Adrenal gland (tissue), 12 donors: ENCODE measurements around the gene MAGEB16. TPM values are rescaled to one million over a fixed set of nuclear protein-coding genes. Genes with fewer than 3 reads are reported as not detected.

ENCODE experiments used
- DNase-seq, 7 donors: peaks; one replicate each; pipeline ENCODE4 v3.0.0-alpha.2; 2019 to 2020
- H3K27ac ChIP-seq, 5 donors: fragments of 200-600 bp; sonication (generic) in 4 of 5; 1 replicate in 3 of 5; 2 replicates in 2 of 5; pipeline versions ENCODE4 v1.5.1 to v1.8.0; 2016 to 2020; ENCODE audit warnings: mild to moderate bottlenecking in 1 of 5
- H3K27me3 ChIP-seq: fragments of 200-600 bp; 2 replicates; pipeline ENCODE4 v1.8.0; 2021
- H3K36me3 ChIP-seq, 2 donors: fragments of 200-600 bp; replicated peaks in 1 of 2; 1 replicate in 1 of 2; 2 replicates in 1 of 2; pipeline versions ENCODE4 v1.5.1 to v1.8.0; 2018 to 2022
- H3K4me1 ChIP-seq, 2 donors: fragments of 200-600 bp; replicated peaks in 1 of 2; 1 replicate in 1 of 2; 2 replicates in 1 of 2; pipeline versions ENCODE4 v1.5.1 to v1.8.0; 2018 to 2021
- H3K4me3 ChIP-seq, 4 donors: fragments of 200-600 bp; sonication (generic) in 3 of 4; one replicate each; pipeline ENCODE4 v1.5.1; 2016 to 2018
- H3K9me3 ChIP-seq, 3 donors: fragments of 200-600 bp; sonication (generic) in 1 of 3; replicated peaks in 1 of 3; 1 replicate in 2 of 3; 2 replicates in 1 of 3; pipeline versions ENCODE4 v1.5.1 to v1.8.0; 2016 to 2021
- CTCF ChIP-seq, 6 experiments: fragments of 450-650 bp in 4 of 6; fragments of 200-600 bp in 2 of 6; sonication (generic) in 1 of 6; IDR thresholded peaks; 1 replicate in 5 of 6; 2 replicates in 1 of 6; pipeline versions ENCODE4 v1.5.1 to v1.8.0; 2016 to 2021; ENCODE audit warnings: antibody characterized with exemption in 6 of 6, mild to moderate bottlenecking in 2 of 6, moderate library complexity in 1 of 6
- POLR2A ChIP-seq, 2 donors: fragments of 450-650 bp; IDR thresholded peaks; one replicate each; pipeline ENCODE4 v1.6.1; 2017; ENCODE audit warnings: antibody characterized with exemption in 2 of 2, mild to moderate bottlenecking in 2 of 2, moderate library complexity in 1 of 2
- WGBS, 4 donors: extraction: QIAGEN DNeasy Blood & Tissue Kit in 2 of 4; methylation state at CpG; one replicate each; pipeline versions ENCODE4 v1.1.5 to v1.1.7; 2013 to 2017; 5-methylcytosine and 5-hydroxymethylcytosine counted together
- intact Hi-C, 2 donors: fragments of 100-400 bp; cut with DNase I; formaldehyde crosslinking; loops; one replicate each; pipeline versions ENCODE4 v1.14.1 to v1.15.0; 2022 to 2023
- polyA plus RNA-seq, 3 donors: library from polyadenylated mRNA; stranded (reverse); fragments of 200-250 nt in 2 of 3; fragments of 350-450 nt in 1 of 3; fragmentation: Illumina TruSeq in 1 of 3; extraction: RNeasy Lipid Tissue Mini Kit (QIAGEN cat#74804) in 1 of 3; gene quantifications; one replicate each; pipeline ENCODE4 v1.2.3, GENCODE V29; 2013 to 2014
- total RNA-seq, 9 donors: library from RNA; depleted of rRNA in 4 of 9; stranded (reverse); fragments of >200 nt in 4 of 9; fragments of 120-200 nt in 1 of 9; fragmentation: NEBNext Ultra II Directional in 1 of 9; extraction: Animal tissue kit (Norgen Biotek cat#: 25700) in 1 of 9; gene quantifications; one replicate each; pipeline versions ENCODE4 v1.1.0 to v1.2.4, GENCODE V29; 2013 to 2023
- donor health status: healthy with polysubstance abuse.
- donor health status: Bipolar disorder and iron deficiency.
- donor health status: DM: yes; HTN: yes; CAD: no.
- donor health status: DM: no; HTN: no; CAD: no.
- donor health status: DM: no; HTN: no; CAD: no.
- donor health status: DM: yes; HTN: yes; CAD: no.

The MAGEB16 gene
- total and polyA plus RNA-seq, 12 donors: not detected

GRCh38 chrX:35826503-35826902 is 28.4 kb downstream of the MAGEB16 start:
- no peak for DNase-seq
- intact Hi-C loops: no loop called here
- 59 to 81% (median 64%) methylated on average over 1 of the region's 1 CpG; no CpG with 5 or more reads in 1 of the 4 donors for WGBS, 4 donors
- Histone ChIP-seq H3K9me3 (no peaks in the 10 kb centered on the region), H3K4me1 (no peaks in the 10 kb centered on the region), H3K27me3 (no peaks in the 10 kb centered on the region), H3K4me3 (no peak overlapping the region), H3K27ac (no peak overlapping the region), H3K36me3 (no peaks in the 10 kb centered on the region)
- TF ChIP-seq CTCF (IDR thresholded peaks at IDR 0.05) (no peak), POLR2A (IDR thresholded peaks at IDR 0.05) (no peak)

GRCh38 chrX:35829501-35829900 is 31.4 kb downstream of the MAGEB16 start:
- Histone ChIP-seq H3K36me3 (no peaks in the 10 kb centered on the region), H3K27ac (no peak overlapping the region), H3K27me3 (no peaks in the 10 kb centered on the region), H3K9me3 (no peaks in the 10 kb centered on the region), H3K4me1 (no peaks in the 10 kb centered on the region), H3K4me3 (no peak overlapping the region)
- WGBS, 4 donors: 72 to 92% (median 82%) methylated on average over 3 of the region's 3 CpGs
- TF ChIP-seq POLR2A (IDR thresholded peaks at IDR 0.05): no peak
- TF ChIP-seq CTCF (IDR thresholded peaks at IDR 0.05): no peak
- intact Hi-C loops: no loop called here
- no peak for DNase-seq

- H3K4me3 ChIP-seq: no peak overlapping the region
- H3K27me3 ChIP-seq: peaks cover 7% of the 10 kb centered on the region
- H3K36me3 ChIP-seq: no peaks in the 10 kb centered on the region
- 20 to 34% (median 29%) methylated on average over 2 of the region's 2 CpGs for WGBS, 4 donors
- intact Hi-C loops: no loop called here
- no peaks in the 10 kb centered on the region for H3K4me1 ChIP-seq
- H3K9me3 ChIP-seq: no peaks in the 10 kb centered on the region
- no peak overlapping the region for H3K27ac ChIP-seq
- DNase-seq: no peak
- no peak for TF ChIP-seq POLR2A (IDR thresholded peaks at IDR 0.05)
- no peak for TF ChIP-seq CTCF (IDR thresholded peaks at IDR 0.05)
These were observed 43.7 kb downstream of the MAGEB16 start for GRCh38 chrX:35841872-35842271.

- DNase-seq: no peak
- Histone ChIP-seq H3K27me3 (peaks cover 8% of the 10 kb centered on the region), H3K27ac (no peak overlapping the region), H3K4me1 (no peaks in the 10 kb centered on the region), H3K36me3 (no peaks in the 10 kb centered on the region), H3K4me3 (no peak overlapping the region), H3K9me3 (no peaks in the 10 kb centered on the region)
- TF ChIP-seq CTCF (IDR thresholded peaks at IDR 0.05) (no peak), POLR2A (IDR thresholded peaks at IDR 0.05) (no peak)
- 48 to 57% (median 52%) methylated on average over 3 of the region's 3 CpGs for WGBS, 4 donors
- intact Hi-C loops: no loop called here
These were observed 44.5 kb downstream of the MAGEB16 start for GRCh38 chrX:35842674-35843073.
